KBM-7 (cell line): ENCODE measurements around the gene ROR1.

Experiments
- DNase-seq: peaks from one replicate; pipeline ENCODE4 v3.0.0-alpha.2; 2015
- in situ Hi-C: fragments of 300-500 bp; cut with MboI; formaldehyde crosslinking; loops from 2 replicates; pipeline ENCODE4 v1.14.3; 2020; ENCODE audit warnings: low sequenced_read_pairs, low pct_unique_long_range_greater_than_20kb, mixed read lengths

The ROR1 gene

DNA sequence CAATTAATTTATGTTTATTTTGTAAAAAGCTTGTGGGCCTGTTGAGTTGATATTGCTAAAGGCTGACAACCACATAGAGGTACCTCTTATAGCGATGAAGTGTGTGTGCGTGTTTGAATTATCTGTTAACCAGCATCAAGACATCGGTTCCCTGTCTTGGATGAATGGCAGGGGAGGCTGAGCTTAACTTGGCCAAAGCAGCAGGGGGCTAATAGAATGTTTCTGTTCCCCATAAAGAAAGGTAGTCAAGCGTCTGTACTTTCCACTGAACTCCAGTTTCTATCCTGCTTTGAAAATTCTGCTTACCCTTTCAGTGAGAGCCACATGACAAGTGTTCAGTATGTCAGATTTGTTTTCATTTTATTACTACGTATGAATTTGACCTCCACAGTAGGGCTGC is 63.0 kb downstream of the ROR1 start:
- in situ Hi-C loops, result no loop called here
- no peak for DNase-seq

DNA sequence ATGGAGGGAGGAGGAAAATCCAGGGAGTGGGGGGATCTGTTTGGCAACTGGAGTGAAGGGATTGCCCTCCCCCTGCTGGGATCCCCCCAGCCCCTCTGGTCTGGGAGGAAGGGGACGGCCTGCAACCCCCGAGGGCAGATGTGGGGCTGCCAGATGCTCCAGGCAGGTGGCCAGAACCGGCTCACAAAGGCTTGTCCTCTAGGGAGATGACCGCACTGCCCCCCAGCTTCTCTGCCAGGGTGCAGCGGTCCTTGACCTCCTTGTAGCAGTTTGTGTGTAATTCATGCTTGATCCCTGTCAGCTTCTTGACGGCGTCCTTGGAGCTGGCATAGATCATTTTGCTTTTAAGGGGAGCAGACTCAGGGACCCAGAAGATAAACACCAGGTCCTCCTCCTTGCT is 69.2 kb downstream of the ROR1 start:
- DNase-seq, result no peak
- in situ Hi-C loops, result no loop called here

DNA sequence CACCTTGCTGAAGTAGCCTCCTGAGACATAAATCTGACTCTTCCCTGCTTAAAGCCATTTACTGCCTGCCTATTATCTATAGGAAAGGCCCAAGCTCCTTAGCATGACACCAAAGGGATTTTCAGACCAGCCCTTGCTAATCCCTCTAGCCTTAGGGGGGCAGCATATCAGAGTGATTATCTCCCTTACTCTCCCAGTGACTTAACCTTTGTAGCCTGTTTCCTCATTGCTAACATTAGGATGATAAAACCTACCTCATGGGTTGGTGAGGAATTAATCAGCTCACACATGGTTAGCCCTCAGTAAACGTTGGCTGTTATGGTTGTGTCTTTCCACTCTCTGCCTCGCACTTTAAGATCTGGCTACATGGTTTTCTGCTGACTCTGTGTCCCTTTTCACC is 70.1 kb downstream of the ROR1 start:
- in situ Hi-C loops, result no loop called here
- no peak for DNase-seq

DNA sequence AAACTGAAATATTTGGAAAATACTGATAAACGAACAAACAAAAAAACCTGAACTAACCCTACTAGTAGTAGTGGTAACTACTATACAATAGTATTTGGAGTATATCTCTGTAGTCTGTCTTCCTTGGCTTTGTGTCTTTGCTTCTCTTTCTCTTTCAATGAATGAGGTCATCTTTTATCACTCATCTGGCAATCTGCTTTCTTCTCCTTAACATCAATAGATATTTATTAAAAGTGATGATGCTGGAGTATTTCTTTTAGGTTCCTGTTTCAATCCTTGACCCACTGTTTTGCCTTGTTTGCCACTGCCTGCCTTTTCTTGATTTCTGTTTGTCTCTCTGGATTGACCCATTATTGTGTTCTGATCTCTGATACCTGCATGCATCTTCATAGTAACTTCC is 71.5 kb downstream of the ROR1 start:
- no peak for DNase-seq
- in situ Hi-C loops, result no loop called here

DNA sequence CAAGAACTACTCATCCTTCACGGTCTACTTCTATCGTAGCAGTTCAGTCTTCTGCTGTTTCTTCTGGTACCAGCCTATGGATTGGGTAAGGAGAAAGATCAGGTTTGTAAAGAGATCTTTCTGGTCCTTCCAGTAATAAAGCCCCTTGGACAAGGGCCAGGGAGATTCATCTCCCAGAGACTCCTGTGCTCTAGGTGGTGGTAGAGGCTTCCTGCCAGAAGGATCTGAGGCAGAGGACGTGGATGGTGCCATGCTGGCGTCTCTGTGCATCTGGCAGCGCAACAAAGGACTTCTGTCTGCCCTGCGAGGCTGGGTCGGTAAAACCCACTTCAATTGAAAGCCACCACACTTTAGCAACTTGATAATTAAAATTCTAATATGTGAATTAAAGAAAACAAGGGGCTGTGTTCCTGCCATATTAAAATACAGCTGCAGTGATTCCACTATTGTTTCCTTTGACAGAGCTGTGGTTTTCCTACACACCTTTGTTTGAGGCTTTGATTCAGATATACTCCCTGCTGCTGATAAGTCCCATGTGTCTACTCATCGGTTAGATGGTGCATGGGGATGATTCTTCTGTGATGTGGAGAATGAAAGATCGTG is 73.6 kb downstream of the ROR1 start:
- in situ Hi-C loops, result no loop called here
- DNase-seq, result no peak

DNA sequence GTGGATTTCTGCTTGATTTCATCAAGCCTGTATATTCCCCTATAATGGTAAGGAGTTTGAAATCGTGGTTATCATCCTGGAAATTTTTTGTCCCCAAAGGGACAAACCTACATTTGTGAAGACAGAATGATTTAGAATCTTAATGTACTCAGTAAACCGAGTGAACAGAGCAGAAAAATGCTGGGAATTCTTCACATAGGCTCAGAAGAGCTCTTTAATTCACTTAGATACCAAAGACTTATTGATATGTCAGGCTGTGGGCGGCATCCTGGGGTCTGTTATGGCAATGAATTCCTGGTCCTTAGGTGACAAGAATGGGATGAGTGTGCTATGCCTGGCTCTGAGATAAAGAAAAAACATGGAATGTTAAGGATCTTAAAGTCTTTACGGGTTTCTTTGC is 74.9 kb downstream of the ROR1 start:
- in situ Hi-C loops, result no loop called here
- no peak for DNase-seq

DNA sequence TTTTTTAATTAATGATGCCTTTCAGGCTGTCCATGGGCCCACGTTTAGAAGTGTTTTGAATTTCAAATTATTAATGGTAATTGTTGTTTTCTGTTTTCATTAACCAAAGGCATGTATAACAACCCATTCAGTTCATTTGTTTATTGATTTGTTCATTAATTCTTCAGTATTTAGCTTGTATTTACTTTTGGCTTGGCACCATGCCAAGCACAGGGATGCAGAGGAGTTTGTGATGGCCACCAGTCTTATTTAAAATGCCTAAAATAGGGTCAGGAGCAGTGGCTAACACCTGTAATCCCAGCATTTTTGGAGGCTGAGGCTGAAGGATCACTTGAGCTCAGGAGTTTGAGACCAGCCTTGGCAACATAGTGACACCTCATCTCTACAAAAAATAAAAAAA is 75.3 kb downstream of the ROR1 start:
- in situ Hi-C loops, result no loop called here
- DNase-seq, result no peak

DNA sequence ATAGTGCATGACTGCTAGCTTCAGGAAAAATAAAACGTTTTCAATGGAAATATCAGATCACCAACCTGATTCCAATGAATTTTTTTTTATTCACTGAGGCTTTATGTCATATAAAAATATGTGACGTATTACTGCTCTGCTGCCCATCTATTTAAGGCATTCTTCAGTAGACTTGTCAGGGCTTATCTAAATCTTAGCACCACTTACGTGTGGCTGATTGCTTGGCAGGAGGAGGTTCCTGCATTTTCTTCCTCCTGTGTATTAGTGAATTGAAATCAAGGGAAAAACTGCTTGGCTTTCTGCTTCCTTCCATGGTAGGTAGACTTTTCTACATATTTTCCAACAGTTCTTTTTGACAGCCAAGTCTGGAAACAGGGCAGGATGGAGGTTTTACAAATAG is 80.3 kb downstream of the ROR1 start:
- no peak for DNase-seq
- in situ Hi-C loops, result no loop called here

DNA sequence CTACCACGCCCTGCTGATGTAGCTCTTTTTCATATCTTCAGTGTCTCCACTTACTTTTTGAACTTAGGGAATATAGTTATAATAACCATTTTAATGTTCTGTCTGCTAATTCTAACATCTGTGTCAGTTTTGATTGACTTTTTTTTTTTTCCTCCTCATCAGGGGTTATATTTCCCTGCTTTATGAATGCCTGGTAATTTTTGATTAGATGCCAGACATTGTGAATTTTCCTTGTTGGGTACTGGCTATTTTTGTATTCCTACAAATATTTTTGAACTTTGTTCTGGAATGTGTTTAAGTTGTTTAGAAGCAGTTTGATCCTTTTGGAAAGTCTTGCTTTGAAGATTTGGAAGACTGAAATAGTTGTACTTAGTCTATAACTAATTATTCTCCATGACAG is 82.1 kb downstream of the ROR1 start:
- DNase-seq, result no peak
- in situ Hi-C loops, result no loop called here

DNA sequence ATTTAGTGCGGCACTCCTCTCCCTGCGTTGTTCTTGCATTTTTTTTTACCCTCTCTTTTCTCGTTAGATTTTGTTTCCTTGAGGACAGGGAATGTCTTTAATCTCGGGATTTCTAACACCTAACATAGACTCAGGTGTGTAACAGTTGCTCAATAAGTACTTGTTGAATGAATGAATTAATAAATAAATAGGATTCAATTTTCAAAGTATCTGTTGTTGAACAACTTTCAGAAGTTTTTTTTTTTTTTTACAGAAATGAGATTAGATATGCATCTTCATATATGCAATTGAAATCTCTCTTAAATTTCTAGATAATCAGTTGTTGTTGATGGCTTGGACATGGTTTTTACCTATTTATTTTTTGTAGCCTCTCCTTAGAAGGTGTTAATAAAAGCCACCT is 83.1 kb downstream of the ROR1 start:
- no peak for DNase-seq
- in situ Hi-C loops, result no loop called here

DNA sequence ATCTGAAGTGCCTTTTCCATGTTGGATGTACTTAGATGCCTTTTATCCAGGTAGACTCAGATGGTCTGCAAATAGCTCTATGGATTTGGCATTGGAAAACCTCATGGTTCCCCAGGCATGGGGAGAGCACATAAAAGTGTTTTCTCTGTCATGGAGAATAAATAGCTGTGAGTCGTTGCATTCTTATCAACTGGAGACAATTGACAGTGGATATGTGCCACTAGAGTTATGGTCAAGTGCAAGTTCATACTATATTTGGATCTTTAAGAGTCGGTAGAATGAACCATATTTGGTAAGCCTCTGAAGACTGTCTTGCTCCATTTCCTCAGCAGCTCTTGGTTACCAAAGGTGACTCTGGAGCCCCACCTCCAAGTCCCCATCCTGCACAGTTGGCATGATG is 83.7 kb downstream of the ROR1 start:
- in situ Hi-C loops, result no loop called here
- no peak for DNase-seq

DNA sequence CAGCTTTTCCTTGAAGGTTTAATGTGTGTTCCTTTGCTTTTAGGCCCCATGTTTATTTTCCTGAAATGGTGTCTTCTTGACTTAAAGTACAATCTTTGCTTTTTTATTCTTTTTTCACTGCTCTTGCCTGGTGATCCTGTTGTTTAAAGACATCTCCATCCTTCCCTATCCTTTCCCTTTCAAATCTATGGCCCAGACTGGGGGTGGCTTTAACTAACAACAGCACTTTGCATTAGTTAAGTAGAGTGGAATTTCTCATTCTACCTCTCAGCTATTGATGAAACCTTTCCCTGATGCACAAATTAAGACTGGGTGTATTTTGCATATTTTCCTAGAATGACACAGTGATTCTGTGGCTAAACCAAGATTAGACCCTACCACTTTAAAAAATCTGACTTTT is 84.3 kb downstream of the ROR1 start:
- in situ Hi-C loops, result no loop called here
- no peak for DNase-seq

DNA sequence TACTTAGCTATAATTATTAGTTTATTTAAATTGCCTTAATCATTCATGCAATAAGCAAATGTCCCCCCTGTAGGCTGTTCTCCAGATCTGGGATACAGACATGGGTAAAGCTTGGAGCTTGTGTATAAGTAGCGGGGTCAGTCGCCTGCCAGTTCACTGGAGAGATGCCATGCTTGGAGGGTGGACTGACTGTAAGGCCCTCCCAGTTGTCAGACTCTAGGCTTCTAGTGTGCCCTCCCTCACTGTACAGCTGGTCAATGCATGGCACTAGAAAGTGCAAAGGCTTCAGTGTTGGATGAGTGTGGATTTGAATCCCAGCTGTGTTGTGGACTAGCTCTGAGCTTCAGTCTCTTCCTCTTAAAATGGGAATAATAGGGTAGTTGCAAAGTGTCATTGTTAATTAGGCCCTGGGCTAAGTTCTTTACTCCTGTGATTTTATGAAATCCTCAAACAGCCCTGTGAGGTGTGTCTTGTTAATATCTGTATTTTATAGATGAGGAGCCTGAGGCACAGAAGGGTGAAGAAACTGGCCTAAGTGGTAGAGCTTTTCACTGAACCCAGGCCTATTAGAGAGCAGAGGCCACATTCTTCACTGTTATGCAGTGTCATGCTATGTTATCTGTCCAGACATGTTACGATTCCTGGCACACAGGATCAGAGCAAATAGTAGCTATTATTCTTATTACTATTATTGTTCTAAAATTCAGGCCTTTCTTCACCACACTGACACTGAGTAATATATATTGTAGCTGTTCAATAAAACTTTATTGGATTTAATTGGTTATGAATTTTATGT is 85.9 kb downstream of the ROR1 start:
- DNase-seq, result no peak
- in situ Hi-C loops, result no loop called here

DNA sequence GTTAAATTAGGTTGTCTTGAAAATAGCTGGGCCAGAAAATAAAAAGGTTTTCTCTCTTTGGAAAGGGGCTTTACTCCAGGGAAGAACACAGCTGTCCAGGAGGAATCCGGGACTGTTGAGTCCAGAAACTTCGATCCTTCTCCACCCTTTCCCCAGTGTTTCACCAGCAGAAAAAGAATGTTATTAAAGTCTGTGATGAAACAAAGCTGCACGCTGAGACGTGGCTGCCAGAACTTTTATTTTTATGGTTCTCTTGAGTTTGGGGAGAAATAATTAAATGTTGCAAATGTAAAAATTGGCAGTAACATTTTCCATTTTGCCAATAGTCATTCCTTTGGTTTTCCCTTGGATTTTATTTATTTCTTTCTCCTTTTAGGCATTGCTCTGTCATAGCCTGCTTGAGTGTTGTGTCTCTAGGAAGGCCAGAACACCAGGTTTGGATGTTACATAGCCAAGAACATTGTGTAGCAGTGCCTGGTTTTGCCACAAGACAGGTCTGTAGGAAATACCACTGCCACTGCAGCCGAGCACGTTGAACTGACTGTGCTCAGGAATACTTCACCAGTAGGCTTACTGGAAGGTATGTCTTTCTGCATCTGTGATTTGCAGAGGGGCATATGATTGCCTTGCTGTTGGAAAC is 87.4 kb downstream of the ROR1 start:
- DNase-seq, result no peak
- in situ Hi-C loops, result no loop called here

DNA sequence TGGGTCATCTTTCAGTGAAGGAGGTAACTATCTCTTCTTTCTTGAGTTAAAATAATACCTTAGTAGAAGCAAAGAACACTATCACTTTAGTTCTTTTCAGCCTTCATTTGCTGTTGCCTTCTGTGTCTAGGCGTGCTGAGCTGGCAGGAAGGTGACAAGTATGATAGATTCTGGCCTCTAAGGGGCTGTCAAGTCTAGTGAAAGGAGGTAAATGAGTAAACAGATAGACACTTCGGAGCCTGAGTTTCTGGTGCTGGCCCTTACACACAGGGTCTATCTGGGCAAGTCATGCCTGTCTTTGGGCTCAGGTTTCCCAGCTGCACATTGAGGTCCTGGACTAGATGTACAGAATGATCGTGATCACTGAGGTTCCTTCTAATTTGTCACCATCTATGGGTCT is 89.3 kb downstream of the ROR1 start:
- in situ Hi-C loops, result no loop called here

DNA sequence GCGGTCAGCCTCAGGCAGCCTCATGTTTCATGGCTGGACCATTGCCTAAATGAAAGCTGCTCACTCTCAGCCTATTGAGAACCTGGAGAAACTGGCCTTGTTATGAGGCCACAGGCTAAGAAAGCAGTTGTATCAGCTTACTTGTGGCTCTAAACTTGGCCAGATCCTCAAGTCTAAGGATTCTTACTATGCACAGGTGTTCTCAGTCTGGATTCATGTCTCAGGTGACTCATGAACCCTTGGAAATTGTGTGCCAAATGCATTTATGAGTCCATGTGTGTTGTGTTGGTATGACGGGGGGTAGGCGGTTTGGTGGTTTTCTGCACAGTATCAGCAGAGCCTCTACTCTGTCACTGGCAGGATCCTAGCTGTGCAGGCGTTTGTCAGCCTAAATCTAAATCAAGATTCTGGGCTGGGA is 90.4 kb downstream of the ROR1 start:
- no peak for DNase-seq
- in situ Hi-C loops, result no loop called here

More for the DNA sequence above, 89.3 kb downstream of the ROR1 start:
- no peak for DNase-seq

DNA sequence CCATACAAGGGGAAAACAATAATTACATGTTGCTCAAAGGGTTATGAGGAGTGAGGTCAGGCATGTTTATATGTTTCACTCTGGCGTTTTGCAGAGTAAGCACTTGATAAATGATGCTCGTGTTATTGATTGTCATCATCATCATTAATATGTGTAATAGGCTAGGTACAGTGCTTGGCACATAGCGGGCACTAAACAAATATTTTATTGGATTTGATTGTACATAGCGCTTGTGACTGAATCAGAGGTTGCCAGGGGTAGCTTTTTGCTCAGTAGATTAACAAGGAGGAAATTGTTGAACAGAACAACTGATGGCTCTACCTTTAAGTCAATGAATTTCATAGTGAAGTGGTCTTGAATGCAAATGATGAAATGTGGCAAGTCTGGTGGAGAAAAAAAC is 91.7 kb downstream of the ROR1 start:
- DNase-seq, result no peak
- in situ Hi-C loops, result no loop called here

DNA sequence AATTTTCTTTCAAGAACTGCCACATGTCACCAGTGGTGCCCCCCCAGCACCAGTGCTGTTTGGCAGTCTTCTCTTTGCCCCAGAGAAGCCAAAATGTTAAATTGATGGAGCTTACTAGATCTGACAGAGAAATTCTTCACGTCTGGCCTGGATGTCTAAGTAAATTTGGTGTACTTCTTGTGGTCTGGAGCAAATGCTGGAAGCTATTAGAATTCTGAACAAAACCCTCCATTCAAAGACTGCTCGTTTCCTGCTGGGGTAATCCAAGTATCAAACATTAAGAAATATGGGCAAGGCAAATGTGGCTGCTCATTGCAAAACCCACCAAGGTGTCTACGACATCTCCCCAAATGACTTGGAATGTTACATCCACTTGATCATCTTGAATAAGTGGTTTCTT is 92.3 kb downstream of the ROR1 start:
- DNase-seq, result no peak
- in situ Hi-C loops, result no loop called here

DNA sequence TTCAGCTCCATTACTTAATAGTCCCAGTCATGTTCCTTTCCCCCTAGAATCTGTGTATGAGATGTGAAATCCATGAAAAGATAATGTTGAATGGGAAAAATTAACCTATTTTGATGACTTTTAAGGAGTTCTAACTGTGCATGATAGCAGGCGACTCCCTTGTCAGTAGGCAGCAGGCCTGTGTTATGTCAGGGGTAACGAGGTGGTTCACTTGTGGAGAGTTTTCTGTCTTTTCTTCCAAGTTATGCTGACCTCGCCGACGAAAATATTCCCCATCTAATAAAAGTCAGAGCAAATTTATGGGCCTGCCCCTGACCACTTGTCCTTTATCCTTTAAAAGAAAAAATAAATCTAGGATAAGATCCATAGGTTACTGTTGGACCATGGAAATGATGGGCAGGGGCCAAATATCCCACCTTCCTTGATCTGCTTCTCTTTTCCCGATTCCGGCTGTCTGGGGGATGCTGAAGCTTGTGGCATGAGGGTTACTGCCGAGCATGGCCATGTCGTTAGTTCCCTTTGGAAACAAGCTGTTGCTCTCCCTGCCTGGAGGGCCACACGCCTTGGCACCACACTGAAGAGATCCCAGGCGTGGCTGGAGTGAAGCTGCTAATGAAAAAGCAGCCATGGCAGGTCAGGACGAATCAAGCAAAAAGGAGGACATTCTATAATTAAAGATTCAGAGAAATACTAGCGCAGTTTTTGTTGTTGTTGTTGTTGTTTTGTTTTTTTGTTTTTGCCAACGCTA is 93.8 kb downstream of the ROR1 start:
- DNase-seq, result no peak
- in situ Hi-C loops, result no loop called here

DNA sequence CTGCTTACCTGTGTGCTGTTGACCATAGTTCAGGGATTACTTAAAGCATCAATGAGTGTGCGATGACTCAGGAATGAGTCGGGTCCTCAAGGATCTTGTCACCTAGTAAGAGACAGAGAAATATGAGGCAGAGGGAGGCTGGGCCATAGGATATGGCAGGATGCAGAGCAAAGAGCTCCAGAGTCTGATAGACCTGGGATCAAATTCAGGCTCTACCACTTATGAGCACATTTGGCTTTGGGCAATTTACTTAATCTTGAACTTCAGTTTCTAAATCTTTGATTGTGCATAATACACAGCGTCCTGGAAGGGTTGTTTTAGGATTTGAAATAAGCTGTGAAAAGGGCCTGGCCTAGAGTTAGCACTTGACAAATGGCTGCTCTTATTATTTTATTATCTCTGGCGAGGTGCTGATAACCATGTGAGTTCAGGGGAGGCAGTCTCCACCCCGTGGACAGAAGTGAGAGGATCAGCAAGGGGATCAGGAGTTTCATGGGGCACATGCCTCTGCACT is 94.5 kb downstream of the ROR1 start:
- in situ Hi-C loops, result no loop called here
- no peak for DNase-seq
